BLaER1 treated with 17β-estradiol and CSF1 and Interleukin-3, amounts not matched to agents 10 nM and 100 nM (cell line): ENCODE data around the gene PRDM16.

Experiments
- H3K27ac ChIP-seq, 11 experiments: shearing (Covaris generic); formaldehyde crosslinking; 2 replicates each; pipeline ENCODE4 v1.8.1; 2022
- H3K27me3 ChIP-seq, 11 experiments: shearing (Covaris generic); formaldehyde crosslinking; 2 replicates each; pipeline ENCODE4 v1.8.1; 2022
- H3K36me3 ChIP-seq, 11 experiments: shearing (Covaris generic); formaldehyde crosslinking; 2 replicates each; pipeline ENCODE4 v1.8.1; 2022
- H3K4me1 ChIP-seq, 10 experiments: shearing (Covaris generic); formaldehyde crosslinking; 2 replicates each; pipeline ENCODE4 v1.8.1; 2022
- H3K4me2 ChIP-seq, 11 experiments: shearing (Covaris generic); formaldehyde crosslinking; 2 replicates each; pipeline ENCODE4 v1.8.1; 2022
- H3K4me3 ChIP-seq, 10 experiments: shearing (Covaris generic); formaldehyde crosslinking; 2 replicates each; pipeline ENCODE4 v1.8.1; 2022
- H3K9ac ChIP-seq, 11 experiments: shearing (Covaris generic); formaldehyde crosslinking; 2 replicates each; pipeline ENCODE4 v1.8.1; 2022
- H3K9me3 ChIP-seq, 11 experiments: shearing (Covaris generic); formaldehyde crosslinking; replicated peaks in 1 of 11; 2 replicates each; pipeline ENCODE4 v1.8.1; 2022
- H4K20me1 ChIP-seq, 11 experiments: shearing (Covaris generic); formaldehyde crosslinking; 2 replicates each; pipeline ENCODE4 v1.8.1; 2022
- Cebpa-rat ChIP-seq, 11 experiments: shearing (Covaris generic); IDR thresholded peaks; 2 replicates each; pipeline ENCODE4 v1.8.1; 2022

Gene PRDM16

DNA sequence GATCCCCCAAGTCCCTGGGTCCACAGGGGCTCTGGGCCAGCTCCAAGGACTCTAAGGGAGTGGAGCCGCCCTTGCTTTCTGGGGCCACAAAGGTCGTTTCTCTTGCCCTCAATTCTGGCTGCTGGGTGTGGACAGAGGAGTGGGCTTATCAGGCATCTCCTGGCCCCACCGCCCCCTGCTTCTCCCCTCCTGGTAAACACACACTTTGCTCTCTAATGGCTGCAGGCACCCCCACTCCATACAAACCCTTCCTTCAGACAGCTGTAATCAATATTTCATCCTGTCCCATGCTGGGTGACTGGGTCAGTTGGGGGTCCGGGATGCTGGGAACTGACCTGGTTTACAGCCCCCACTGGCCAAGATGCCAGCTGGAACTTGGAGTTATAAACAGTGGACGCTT, 67.5 kb downstream of the PRDM16 start:
- no peak overlapping the region for H3K4me3 ChIP-seq
- H3K9ac ChIP-seq: no peak overlapping the region
- H3K36me3 ChIP-seq: no peaks in the 10 kb centered on the region
- H3K27me3 ChIP-seq: peaks cover 0 to 16% (median 0%) of the 10 kb centered on the region in 11 experiments; a peak in 6 of 22 replicates
- H3K4me2 ChIP-seq: no peak overlapping the region
- H3K27ac ChIP-seq: no peak overlapping the region
- H3K4me1 ChIP-seq: peaks cover 13 to 43% (median 28%) of the 10 kb centered on the region in 10 experiments
- no peaks in the 10 kb centered on the region for H3K9me3 ChIP-seq
- peaks cover 0 to 45% (median 0%) of the 10 kb centered on the region in 11 experiments; a peak in 3 of 22 replicates for H4K20me1 ChIP-seq
- TF ChIP-seq Cebpa-rat (IDR thresholded peaks at IDR 0.05): no peak

- no peak overlapping the region for H3K4me2 ChIP-seq
- H3K27ac ChIP-seq: no peak overlapping the region
- peaks cover 8 to 42% (median 26%) of the 10 kb centered on the region in 10 experiments for H3K4me1 ChIP-seq
- no peaks in the 10 kb centered on the region for H3K9me3 ChIP-seq
- H3K9ac ChIP-seq: no peak overlapping the region
- H3K4me3 ChIP-seq: no peak overlapping the region
- TF ChIP-seq Cebpa-rat (IDR thresholded peaks at IDR 0.05): no peak
- peaks cover 0 to 19% (median 5%) of the 10 kb centered on the region in 11 experiments; a peak in 8 of 22 replicates for H3K27me3 ChIP-seq
- peaks cover 0 to 51% (median 0%) of the 10 kb centered on the region in 11 experiments; a peak in 3 of 22 replicates for H4K20me1 ChIP-seq
- no peaks in the 10 kb centered on the region for H3K36me3 ChIP-seq
Observed at GRCh38 chr1:3137111-3138100, 68.4 kb downstream of the PRDM16 start.

DNA sequence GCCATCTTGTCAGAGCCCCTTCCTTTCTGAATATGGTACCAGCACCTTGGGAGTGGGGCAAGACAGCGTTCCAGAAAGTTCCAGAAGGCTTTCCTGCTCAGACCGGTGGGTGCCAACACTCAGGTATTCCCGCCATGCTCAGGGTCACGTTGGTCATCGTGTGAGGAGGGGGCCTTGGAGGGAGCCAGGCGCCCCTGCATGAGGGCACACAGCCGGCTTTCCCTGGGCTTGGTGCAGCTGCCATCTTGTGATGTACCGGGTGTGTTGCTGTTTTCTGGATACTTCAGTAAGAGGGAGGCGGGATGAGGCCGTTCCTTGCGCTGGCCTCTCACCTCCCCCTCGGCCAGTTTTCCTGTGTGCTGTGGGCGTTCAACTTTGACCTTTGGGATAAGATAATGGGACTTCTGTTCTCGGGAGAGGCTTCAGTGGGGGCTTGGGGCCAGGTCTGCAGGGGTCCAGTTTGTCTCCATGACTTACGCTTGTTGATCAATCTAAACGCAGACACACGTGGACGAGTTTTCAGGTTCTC, 69.7 kb downstream of the PRDM16 start:
- no peak overlapping the region for H3K4me2 ChIP-seq
- no peak for TF ChIP-seq Cebpa-rat (IDR thresholded peaks at IDR 0.05)
- peaks cover 0 to 42% (median 26%) of the 10 kb centered on the region in 10 experiments; a peak in 19 of 20 replicates for H3K4me1 ChIP-seq
- no peak overlapping the region for H3K4me3 ChIP-seq
- peaks cover 0 to 59% (median 0%) of the 10 kb centered on the region in 11 experiments; a peak in 3 of 22 replicates for H4K20me1 ChIP-seq
- no peaks in the 10 kb centered on the region for H3K9me3 ChIP-seq
- H3K36me3 ChIP-seq: no peaks in the 10 kb centered on the region
- H3K27me3 ChIP-seq: peaks cover 0 to 20% (median 5%) of the 10 kb centered on the region in 11 experiments; a peak in 6 of 22 replicates
- no peak overlapping the region for H3K27ac ChIP-seq
- no peak overlapping the region for H3K9ac ChIP-seq

GRCh38 chr1:3139451-3139852, 70.4 kb downstream of the PRDM16 start:
- no peaks in the 10 kb centered on the region for H3K9me3 ChIP-seq
- H4K20me1 ChIP-seq: peaks cover 0 to 55% (median 0%) of the 10 kb centered on the region in 11 experiments; a peak in 4 of 22 replicates
- H3K27ac ChIP-seq: no peak overlapping the region
- peaks cover 0 to 40% (median 23%) of the 10 kb centered on the region in 10 experiments; a peak in 15 of 20 replicates for H3K4me1 ChIP-seq
- peak overlapping the region in 1 of 11 experiments; percentile 10; a peak in 1 of 22 replicates for H3K4me2 ChIP-seq
- no peaks in the 10 kb centered on the region for H3K36me3 ChIP-seq
- H3K4me3 ChIP-seq: no peak overlapping the region
- H3K27me3 ChIP-seq: peaks cover 0 to 17% (median 5%) of the 10 kb centered on the region in 11 experiments; a peak in 6 of 22 replicates
- H3K9ac ChIP-seq: no peak overlapping the region
- TF ChIP-seq Cebpa-rat (IDR thresholded peaks at IDR 0.05): no peak

DNA sequence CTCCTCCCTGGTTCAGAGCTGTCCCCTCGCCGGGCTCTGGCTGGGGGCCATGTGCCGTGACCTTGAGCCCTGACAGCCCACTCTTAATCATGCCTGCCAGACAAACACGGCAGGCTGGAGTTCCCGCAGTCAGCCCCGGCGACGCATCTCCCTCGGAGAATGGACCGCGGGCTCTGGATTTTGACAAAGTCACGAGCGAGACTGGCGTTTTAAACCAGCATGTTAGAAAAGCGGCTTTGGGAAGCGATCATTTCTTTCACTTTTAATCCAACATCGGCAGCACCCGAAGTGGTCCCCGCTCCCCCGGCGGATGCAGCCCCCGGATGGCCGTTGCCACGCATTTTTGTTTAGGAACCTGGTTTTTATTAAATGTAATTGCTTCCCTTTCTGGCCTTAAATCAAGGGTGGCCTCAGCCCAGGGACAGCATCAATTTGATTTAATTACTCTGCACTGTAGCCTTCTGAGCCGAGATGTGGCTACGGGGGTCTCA, 70.9 kb downstream of the PRDM16 start:
- H3K27me3 ChIP-seq: peaks cover 0 to 17% (median 5%) of the 10 kb centered on the region in 11 experiments; a peak in 7 of 22 replicates
- H3K9me3 ChIP-seq: no peaks in the 10 kb centered on the region
- no peak overlapping the region for H3K27ac ChIP-seq
- H3K36me3 ChIP-seq: no peaks in the 10 kb centered on the region
- no peak overlapping the region for H3K4me2 ChIP-seq
- no peak overlapping the region for H3K9ac ChIP-seq
- H4K20me1 ChIP-seq: peaks cover 0 to 52% (median 0%) of the 10 kb centered on the region in 11 experiments; a peak in 5 of 22 replicates
- TF ChIP-seq Cebpa-rat (IDR thresholded peaks at IDR 0.05): no peak
- H3K4me3 ChIP-seq: no peak overlapping the region
- H3K4me1 ChIP-seq: peaks cover 0 to 38% (median 22%) of the 10 kb centered on the region in 10 experiments; a peak in 15 of 20 replicates

- peaks cover 0 to 41% (median 25%) of the 10 kb centered on the region in 10 experiments; a peak in 15 of 20 replicates for H3K4me1 ChIP-seq
- peaks cover 0 to 52% (median 0%) of the 10 kb centered on the region in 11 experiments; a peak in 5 of 22 replicates for H4K20me1 ChIP-seq
- H3K36me3 ChIP-seq: no peaks in the 10 kb centered on the region
- peaks cover 0 to 13% (median 5%) of the 10 kb centered on the region in 11 experiments; a peak in 8 of 22 replicates for H3K27me3 ChIP-seq
- H3K4me3 ChIP-seq: no peak overlapping the region
- no peak overlapping the region for H3K4me2 ChIP-seq
- no peak overlapping the region for H3K27ac ChIP-seq
- no peaks in the 10 kb centered on the region for H3K9me3 ChIP-seq
- TF ChIP-seq Cebpa-rat (IDR thresholded peaks at IDR 0.05): no peak
- no peak overlapping the region for H3K9ac ChIP-seq
Observed at GRCh38 chr1:3140437-3140836, 71.4 kb downstream of the PRDM16 start.

- Histone ChIP-seq H3K27ac (no peak overlapping the region), H3K4me1 (peaks cover 0 to 42% (median 25%) of the 10 kb centered on the region in 10 experiments; a peak in 15 of 20 replicates), H3K9me3 (no peaks in the 10 kb centered on the region), H3K4me3 (no peak overlapping the region), H3K4me2 (no peak overlapping the region), H4K20me1 (peaks cover 0 to 46% (median 0%) of the 10 kb centered on the region in 11 experiments; a peak in 5 of 22 replicates), H3K9ac (no peak overlapping the region), H3K27me3 (peaks cover 0 to 12% (median 5%) of the 10 kb centered on the region in 11 experiments; a peak in 7 of 22 replicates), H3K36me3 (no peaks in the 10 kb centered on the region)
- TF ChIP-seq Cebpa-rat (IDR thresholded peaks at IDR 0.05): no peak
Observed at GRCh38 chr1:3141129-3141528, 72.1 kb downstream of the PRDM16 start.

DNA sequence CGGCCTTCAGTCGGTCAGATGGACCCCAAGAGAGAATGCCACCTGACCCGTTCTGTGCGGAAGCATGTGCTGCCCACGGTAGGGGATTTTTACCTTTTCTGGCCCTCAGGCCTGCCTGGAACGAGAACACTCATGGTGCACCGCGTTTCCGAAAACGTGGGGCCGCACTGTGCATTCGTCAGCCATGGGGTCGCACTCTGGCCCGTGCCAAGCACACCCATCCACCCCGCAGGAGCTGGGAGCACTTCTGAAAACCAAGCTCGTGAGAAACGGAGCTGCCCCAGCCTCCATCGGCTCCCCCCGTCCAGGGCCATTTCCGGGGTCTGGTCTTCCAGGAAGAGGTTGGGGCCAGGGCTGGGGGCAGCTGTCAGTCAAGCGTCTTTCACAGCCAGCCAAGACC, 72.8 kb downstream of the PRDM16 start:
- Histone ChIP-seq H3K4me3 (no peak overlapping the region), H3K4me2 (peak overlapping the region in 8 of 11 experiments; percentile 16 to 67 (median 43); a peak in 14 of 22 replicates), H3K27ac (no peak overlapping the region), H4K20me1 (peaks cover 0 to 40% (median 0%) of the 10 kb centered on the region in 11 experiments; a peak in 5 of 22 replicates), H3K9ac (no peak overlapping the region), H3K4me1 (peaks cover 0 to 42% (median 25%) of the 10 kb centered on the region in 10 experiments; a peak in 15 of 20 replicates), H3K27me3 (peaks cover 0 to 12% (median 5%) of the 10 kb centered on the region in 11 experiments; a peak in 7 of 22 replicates), H3K36me3 (no peaks in the 10 kb centered on the region), H3K9me3 (no peaks in the 10 kb centered on the region)
- no peak for TF ChIP-seq Cebpa-rat (IDR thresholded peaks at IDR 0.05)
